OCI-LY3 (cell line): ENCODE data around the gene SLC22A25.

Source experiments
- H2AFZ ChIP-seq: fragments of 200-600, 300-600 bp; shearing (Covaris generic); 2 replicates; pipeline ENCODE4 v1.6.0; 2014; ENCODE audit warnings: antibody characterized with exemption, low read depth, low read length
- H3K27ac ChIP-seq: fragments of 200-600, 300-600 bp; sonication (generic); 2 replicates; pipeline ENCODE4 v1.5.1; 2014; ENCODE audit warnings: mild to moderate bottlenecking, low read length, moderate library complexity, mixed read lengths
- H3K27me3 ChIP-seq: fragments of 200-600, 300-600 bp; sonication (generic); 2 replicates; pipeline ENCODE4 v1.6.1; 2014; ENCODE audit warnings: low read depth, low read length, mixed read lengths
- H3K36me3 ChIP-seq: fragments of 200-600, 300-600 bp; sonication (generic); replicated peaks from 2 replicates; pipeline ENCODE3; 2014; ENCODE audit warnings: low read depth, low read length, mixed read lengths
- H3K4me1 ChIP-seq: fragments of 300-600, 200-600 bp; sonication (generic); 2 replicates; pipeline ENCODE4 v1.6.1; 2014; ENCODE audit warnings: low read length, mixed read lengths
- H3K4me2 ChIP-seq: fragments of 200-600, 300-600 bp; sonication (generic); 2 replicates; pipeline ENCODE4 v1.6.1; 2014; ENCODE audit warnings: low read length, mixed read lengths
- H3K4me3 ChIP-seq: fragments of 300-600, 200-600 bp; sonication (generic); 2 replicates; pipeline ENCODE4 v1.5.1; 2014; ENCODE audit warnings: antibody characterized with exemption, mild to moderate bottlenecking, low read length, moderate library complexity
- H3K79me2 ChIP-seq: fragments of 300-600, 200-600 bp; shearing (Covaris generic); 2 replicates; pipeline ENCODE4 v1.6.1; 2014; ENCODE audit warnings: mild to moderate bottlenecking, low read length, mixed read lengths
- H3K9ac ChIP-seq: fragments of 300-600, 200-600 bp; shearing (Covaris generic); 2 replicates; pipeline ENCODE4 v1.6.0; 2014; ENCODE audit warnings: mild to moderate bottlenecking, low read length, moderate library complexity
- H3K9me3 ChIP-seq: fragments of 200-600, 300-600 bp; shearing (Covaris generic); 2 replicates; pipeline ENCODE4 v1.6.1; 2014; ENCODE audit warnings: low read length, mixed read lengths; ENCODE audit not compliant: insufficient read depth
- H4K20me1 ChIP-seq: fragments of 200-600, 300-600 bp; sonication (generic); 2 replicates; pipeline ENCODE4 v1.6.1; 2016; ENCODE audit warnings: low read length, mixed read lengths; ENCODE audit not compliant: insufficient read depth
- CTCF ChIP-seq: fragments of 200-600, 300-600 bp; sonication (generic); IDR thresholded peaks from 2 replicates; pipeline ENCODE4 v1.5.1; 2014; ENCODE audit warnings: antibody characterized with exemption, low read length, low read depth
- EZH2phosphoT487 ChIP-seq: fragments of 200-600 bp; shearing (Covaris generic); IDR thresholded peaks from 2 replicates; pipeline ENCODE4 v1.6.1; 2018; ENCODE audit warnings: antibody characterized with exemption, mixed run types, low read depth

Gene SLC22A25

GRCh38 chr11:63243533-63243932 lies at the start of gene SLC22A25:
Gene SLC22A25, minus strand, starts transcription at chr11:63243599. Its CDS starts 13,947 bp downstream, at chr11:63229652.
- peaks cover 34% of the 10 kb centered on the region for H3K27me3 ChIP-seq
- H3K4me1 ChIP-seq, result no peaks in the 10 kb centered on the region
- no peaks in the 10 kb centered on the region for H3K79me2 ChIP-seq
- no peaks in the 10 kb centered on the region for H4K20me1 ChIP-seq
- H3K27ac ChIP-seq, result no peak within 1 kb of the TSS
- H3K36me3 ChIP-seq, result no peaks in the 10 kb centered on the region
- no peak within 1 kb of the TSS for H3K9ac ChIP-seq
- H3K4me3 ChIP-seq, result no peak within 1 kb of the TSS
- no peak within 1 kb of the TSS for H3K4me2 ChIP-seq
- H2AFZ ChIP-seq, result no peak within 1 kb of the TSS
- no peaks in the 10 kb centered on the region for H3K9me3 ChIP-seq
- TF ChIP-seq CTCF, result no peak
- TF ChIP-seq EZH2phosphoT487, result no peak

GRCh38 chr11:63290285-63290684 lies 46.9 kb upstream of the SLC22A25 start:
- H3K4me2 ChIP-seq, result no peak overlapping the region
- no peaks in the 10 kb centered on the region for H3K9me3 ChIP-seq
- H4K20me1 ChIP-seq, result no peaks in the 10 kb centered on the region
- H3K4me1 ChIP-seq, result no peaks in the 10 kb centered on the region
- 0 out of 2 replicates have a peak, but pooled peaks cover 5% of the 10 kb centered on the region for H3K27me3 ChIP-seq
- no peak overlapping the region for H3K27ac ChIP-seq
- no peaks in the 10 kb centered on the region for H3K79me2 ChIP-seq
- no peak overlapping the region for H3K9ac ChIP-seq
- H3K36me3 ChIP-seq, result no peaks in the 10 kb centered on the region
- no peak overlapping the region for H3K4me3 ChIP-seq
- H2AFZ ChIP-seq, result no peak overlapping the region
- no peak for TF ChIP-seq EZH2phosphoT487
- no peak for TF ChIP-seq CTCF

- H3K79me2 ChIP-seq, result no peaks in the 10 kb centered on the region
- no peaks in the 10 kb centered on the region for H3K36me3 ChIP-seq
- H3K9me3 ChIP-seq, result no peaks in the 10 kb centered on the region
- H3K27ac ChIP-seq, result no peak overlapping the region
- H3K4me3 ChIP-seq, result no peak overlapping the region
- no peak for TF ChIP-seq CTCF
- no peak for TF ChIP-seq EZH2phosphoT487
- no peak overlapping the region for H3K4me2 ChIP-seq
- H3K27me3 ChIP-seq, result 0 out of 2 replicates have a peak, but pooled peaks cover 5% of the 10 kb centered on the region
- no peaks in the 10 kb centered on the region for H3K4me1 ChIP-seq
- H3K9ac ChIP-seq, result no peak overlapping the region
- no peak overlapping the region for H2AFZ ChIP-seq
- H4K20me1 ChIP-seq, result no peaks in the 10 kb centered on the region
Measured at GRCh38 chr11:63289658-63290057, 46.3 kb upstream of the SLC22A25 start.

- Histone ChIP-seq H3K4me1 (no peaks in the 10 kb centered on the region), H3K4me3 (no peak overlapping the region), H2AFZ (no peak overlapping the region), H4K20me1 (no peaks in the 10 kb centered on the region), H3K27me3 (peaks cover 25% of the 10 kb centered on the region), H3K27ac (no peak overlapping the region), H3K79me2 (no peaks in the 10 kb centered on the region), H3K4me2 (no peak overlapping the region), H3K9me3 (no peaks in the 10 kb centered on the region), H3K9ac (no peak overlapping the region), H3K36me3 (no peaks in the 10 kb centered on the region)
- TF ChIP-seq CTCF (no peak), EZH2phosphoT487 (no peak)
Measured at GRCh38 chr11:63282579-63282978, 39.2 kb upstream of the SLC22A25 start.
